Mesenteric fat pad (tissue), 1 donor: Measurements from ENCODE around the gene ACADS. TPM values are rescaled to one million over a fixed set of nuclear protein-coding genes. Genes with fewer than 3 reads are reported as not detected.
"Not testable (repeated sequence)": the region's sequence is repeated elsewhere in the genome, so short reads cannot be mapped to it uniquely, and the experiment has no call there.

Source experiments
- DNase-seq: peaks from one replicate; pipeline ENCODE4 v3.0.0-alpha.2; 2020; ENCODE audit warnings: low spot score
- total RNA-seq: library from RNA; stranded (reverse); fragmentation: NEBNext Ultra II Directional; extraction: Animal tissue kit (Norgen Biotek cat#: 25700); gene quantifications from one replicate; pipeline ENCODE4 v1.2.1, GENCODE V29; 2021
- donor health status: DM: yes; HTN: yes; CAD: no.

ACADS gene
- total RNA-seq, 1 donor from 2014 or later: 66.9 TPM

- no peak for DNase-seq
Observed at GRCh38 chr12:120725151-120725658, 421 bp upstream of the ACADS start.

GRCh38 chr12:120726510-120726793 lies 826 bp downstream of the ACADS start:
- DNase-seq: no peak

DNA sequence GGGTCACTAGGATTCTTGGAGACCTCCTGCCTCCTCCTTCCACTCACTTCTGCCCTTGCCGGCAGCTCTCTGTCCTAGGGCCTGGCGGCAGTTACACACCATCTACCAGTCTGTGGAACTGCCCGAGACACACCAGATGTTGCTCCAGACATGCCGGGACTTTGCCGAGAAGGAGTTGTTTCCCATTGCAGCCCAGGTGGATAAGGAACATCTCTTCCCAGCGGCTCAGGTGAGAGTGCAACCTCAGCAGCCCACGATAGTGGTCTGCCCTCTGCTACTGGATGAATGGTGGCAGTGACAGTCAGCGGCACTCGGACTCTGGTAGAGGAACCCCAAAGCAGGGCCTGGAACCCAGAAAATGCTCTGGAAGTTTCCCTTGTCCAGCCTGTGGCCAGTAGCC lies 1.3 kb downstream of the ACADS start:
- no peak for DNase-seq

- DNase-seq: not testable (repeated sequence)
Observed at GRCh38 chr12:120732198-120732597, 6.6 kb downstream of the ACADS start.

DNA sequence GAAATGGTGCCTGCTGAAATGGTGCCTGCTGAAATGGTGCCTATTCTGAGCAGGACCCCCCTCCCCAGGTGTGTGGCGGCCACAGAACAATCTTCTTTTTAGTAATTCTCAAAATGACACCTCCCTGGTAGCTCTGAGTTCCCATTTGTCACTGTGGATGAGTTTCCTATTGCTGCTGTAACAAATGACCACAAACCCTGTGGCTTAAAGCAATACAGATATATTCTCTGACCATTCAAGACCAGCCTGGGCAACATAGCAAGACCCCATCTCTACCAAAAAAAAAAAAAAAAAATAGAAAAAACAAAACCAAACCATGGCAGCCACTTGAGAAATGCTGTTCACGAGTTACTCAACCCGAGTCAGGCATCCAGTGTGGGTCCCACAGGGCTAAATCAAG lies 7.9 kb downstream of the ACADS start:
- no peak for DNase-seq

- DNase-seq: no peak
Observed at GRCh38 chr12:120734210-120734609, 8.6 kb downstream of the ACADS start.

DNA sequence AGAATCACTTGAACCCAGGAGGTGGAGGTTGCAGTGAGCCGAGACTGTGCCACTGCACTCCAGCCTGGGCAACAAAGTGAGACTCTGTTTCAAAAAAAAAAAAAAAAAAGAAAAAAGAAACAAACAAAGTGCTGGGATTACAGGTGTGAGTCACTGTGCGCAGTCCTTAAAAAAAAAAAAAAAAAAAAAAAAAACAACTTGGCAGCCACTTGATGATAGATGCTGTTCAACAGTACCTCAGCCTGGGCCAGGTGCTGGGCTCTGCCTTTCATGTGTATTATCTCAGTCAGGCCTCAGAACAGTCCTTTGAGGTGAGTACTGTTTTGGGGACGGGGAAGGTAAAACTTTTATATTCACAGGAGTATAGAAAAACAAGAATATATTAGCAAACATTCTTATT lies 9.6 kb downstream of the ACADS start:
- no peak for DNase-seq

DNA sequence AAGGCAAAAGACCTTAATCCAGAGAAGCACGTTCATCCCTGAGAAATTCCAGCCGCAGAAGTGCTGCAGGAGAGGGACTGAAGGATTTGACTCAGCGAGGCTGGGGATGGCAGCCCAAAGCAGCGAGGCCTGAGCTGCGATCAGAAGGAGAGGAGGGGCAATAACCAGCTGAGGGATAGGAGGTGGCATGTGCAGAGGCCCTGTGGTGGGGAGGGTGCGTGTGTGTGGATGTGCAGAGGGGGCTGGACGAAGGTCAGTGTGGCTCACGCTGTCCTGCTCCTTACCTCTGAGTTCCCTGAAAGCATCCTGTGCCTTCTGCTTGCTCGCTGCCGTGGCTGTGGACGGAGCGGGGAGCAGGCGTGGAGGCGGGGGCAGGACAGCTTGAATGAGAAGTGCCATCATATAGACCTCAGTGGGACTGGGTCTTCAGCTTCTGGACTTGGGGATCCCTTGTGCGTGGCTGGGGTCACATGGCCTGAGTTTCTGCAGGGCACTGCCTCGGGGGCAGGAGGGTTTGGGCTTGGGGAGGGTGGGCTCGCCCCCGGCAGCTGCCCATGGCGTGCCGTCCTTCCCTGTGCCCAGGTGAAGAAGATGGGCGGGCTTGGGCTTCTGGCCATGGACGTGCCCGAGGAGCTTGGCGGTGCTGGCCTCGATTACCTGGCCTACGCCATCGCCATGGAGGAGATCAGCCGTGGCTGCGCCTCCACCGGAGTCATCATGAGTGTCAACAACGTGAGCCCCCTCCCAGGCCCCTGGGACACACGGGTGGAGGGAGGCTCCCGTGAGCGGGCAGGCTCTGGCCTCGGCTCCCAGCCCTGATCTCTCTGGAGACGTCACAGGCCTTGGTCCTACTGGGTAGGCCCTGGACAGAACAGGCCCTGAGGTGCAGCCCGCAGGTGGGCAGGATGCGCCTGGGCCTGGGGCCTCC lies 11.0 kb downstream of the ACADS start:
- no peak for DNase-seq

- DNase-seq: no peak
Observed at GRCh38 chr12:120737557-120738251, 12.1 kb downstream of the ACADS start.

DNA sequence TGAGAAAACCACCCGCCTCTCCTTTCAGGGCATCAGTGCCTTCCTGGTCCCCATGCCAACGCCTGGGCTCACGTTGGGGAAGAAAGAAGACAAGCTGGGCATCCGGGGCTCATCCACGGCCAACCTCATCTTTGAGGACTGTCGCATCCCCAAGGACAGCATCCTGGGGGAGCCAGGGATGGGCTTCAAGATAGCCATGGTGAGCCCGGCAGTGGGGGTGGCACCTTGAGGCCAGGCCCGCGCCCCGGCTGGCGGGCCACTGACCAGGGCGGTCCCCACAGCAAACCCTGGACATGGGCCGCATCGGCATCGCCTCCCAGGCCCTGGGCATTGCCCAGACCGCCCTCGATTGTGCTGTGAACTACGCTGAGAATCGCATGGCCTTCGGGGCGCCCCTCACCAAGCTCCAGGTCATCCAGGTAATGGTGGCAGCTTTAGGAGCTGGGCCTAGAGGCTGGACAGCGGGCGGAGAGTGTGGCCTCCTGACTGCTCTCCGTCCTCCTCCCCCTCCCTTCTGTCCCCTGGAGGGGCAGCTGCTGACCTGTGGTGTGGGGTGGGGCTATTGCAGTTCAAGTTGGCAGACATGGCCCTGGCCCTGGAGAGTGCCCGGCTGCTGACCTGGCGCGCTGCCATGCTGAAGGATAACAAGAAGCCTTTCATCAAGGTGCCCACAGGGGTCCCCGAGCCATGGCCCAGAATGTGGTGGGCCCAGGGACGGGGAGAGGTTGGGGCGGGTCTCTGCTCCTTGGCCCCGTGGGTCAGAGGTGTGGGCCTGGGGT lies 12.8 kb downstream of the ACADS start:
- no peak for DNase-seq

GRCh38 chr12:120739031-120739762 lies 13.6 kb downstream of the ACADS start:
- DNase-seq: no peak

- DNase-seq: no peak
Observed at GRCh38 chr12:120739821-120740613, 14.4 kb downstream of the ACADS start.

- no peak for DNase-seq
Observed at GRCh38 chr12:120740871-120741270, 15.2 kb downstream of the ACADS start.

DNA sequence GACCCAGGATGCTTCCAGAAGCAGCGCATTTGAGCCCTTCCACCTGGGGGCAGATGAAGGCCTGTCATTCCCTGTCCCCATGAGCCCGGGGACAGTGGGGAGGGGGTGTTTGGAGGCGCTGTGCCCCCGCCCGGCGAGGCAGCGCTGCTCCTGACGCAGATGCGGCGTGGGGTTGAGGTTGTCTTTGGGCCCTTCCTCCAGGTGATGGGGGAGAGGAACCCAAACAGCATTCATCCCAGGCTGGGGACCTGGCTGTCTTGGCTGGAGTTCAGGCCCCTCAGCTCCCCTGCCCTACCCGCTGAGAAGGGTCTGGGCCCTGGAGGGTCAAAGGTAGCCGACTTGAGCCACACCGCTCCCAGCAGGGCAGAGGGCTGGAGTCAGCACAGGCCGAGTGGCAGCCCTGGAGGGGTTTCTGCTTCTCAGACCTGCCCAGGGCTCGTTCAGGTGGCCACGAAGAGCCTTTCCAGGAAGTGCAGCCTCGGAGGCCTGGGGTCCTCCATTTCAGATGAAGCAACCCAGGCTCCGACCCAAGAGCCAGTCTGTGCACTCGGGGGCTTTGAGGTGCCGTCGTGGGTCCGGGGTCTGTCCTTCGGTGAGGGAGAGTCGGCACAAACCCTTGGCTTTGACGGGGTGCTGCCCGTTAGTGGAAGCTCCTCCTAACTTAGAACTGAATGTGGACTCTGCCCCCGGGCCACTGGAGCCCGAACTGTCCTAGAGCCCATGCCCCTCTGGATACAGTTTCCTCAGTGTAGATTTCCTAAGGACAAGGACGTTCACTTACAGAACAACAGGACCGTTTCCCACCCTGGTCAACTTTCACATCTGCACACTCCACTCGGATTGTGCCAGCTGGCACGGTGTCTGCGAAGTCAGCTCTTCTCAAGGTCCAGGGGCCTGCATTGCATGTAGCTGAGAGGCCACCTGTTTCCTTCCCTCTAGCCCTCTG lies 16.1 kb downstream of the ACADS start:
- DNase-seq: no peak

DNA sequence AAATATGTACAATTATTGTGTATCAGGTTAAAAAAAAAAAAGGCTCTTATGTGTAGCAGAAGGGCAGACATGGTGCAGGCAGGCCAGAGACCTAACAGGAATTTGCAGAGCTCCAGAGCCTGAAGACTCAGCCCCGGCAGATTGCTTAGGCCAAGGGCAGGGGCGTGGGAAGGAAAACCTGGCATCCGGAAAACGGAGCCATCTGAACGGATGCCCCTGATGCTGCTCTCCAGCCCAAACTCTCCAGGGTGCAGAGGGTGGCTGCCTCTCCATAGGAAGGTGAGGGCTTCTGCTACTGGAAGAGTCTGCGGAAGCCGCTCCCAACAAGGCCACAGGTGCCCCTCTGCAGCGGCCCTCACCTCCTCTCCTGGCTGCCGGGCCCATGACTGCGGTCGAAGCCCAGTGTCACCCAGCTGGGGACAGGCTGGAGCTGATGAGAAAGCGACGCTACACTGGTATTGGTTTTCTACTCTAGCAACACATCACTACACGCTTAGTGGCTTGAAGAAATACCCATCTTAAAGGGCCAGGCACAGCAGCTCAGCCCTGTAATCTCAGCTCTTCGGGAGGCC lies 19.4 kb downstream of the ACADS start:
- DNase-seq: no peak

DNA sequence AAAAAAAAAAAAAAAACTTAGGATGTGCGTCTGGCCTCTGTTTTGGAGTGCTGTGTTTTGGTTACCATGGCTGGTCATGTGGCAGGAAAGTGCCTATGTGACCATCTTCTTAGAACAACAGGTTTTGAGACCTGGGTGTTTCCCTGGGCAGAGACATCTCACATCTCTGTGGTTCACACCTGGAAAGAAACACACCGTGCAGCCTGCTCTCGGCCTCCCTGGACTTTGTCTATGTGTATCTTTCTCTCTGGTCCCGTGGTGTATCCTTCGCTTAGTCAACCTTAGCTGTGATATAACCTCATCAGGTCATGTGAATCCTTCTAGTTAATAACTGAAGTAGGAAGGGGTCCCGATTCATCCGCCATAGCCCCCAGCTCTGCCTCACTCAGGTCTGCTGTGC lies 22.6 kb downstream of the ACADS start:
- DNase-seq: no peak

DNA sequence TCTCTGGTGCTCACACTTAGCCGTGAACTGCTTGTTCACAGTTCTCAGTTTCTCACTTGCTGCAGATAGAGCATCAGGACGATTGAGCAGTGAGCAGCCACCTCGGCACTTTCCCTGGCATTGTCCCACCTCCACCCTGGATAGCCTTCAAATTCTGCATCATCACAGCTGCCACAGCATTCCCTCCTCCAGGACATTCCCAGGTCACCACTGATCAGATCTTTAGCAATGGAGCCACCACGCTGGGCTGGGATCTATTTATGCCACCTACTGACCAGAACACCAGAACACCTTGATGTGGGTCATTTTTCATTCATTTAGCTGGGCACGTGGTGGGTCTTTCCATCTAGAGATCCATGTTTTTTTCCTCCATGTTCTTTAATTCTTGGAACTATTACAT lies 23.6 kb downstream of the ACADS start:
- DNase-seq: no peak

DNA sequence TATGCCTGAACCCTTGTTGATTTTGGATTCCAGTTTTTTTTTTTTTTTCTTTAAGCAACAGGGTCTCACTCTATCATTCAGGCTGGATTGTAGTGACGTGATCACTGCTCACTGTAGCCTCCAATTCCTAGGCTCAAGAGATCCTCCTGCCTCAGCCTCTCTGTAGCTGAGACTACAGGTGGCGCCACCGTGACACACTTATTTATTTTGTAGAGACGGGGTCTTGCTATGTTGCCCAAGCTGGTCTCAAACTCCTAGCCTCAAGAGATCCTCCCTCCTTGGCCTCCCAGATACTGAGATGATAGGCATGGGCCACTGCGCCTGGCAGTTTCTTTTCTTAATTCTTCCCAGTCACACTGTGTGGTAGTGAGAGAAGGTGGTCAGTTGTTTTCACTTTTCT lies 25.2 kb downstream of the ACADS start:
- no peak for DNase-seq

DNA sequence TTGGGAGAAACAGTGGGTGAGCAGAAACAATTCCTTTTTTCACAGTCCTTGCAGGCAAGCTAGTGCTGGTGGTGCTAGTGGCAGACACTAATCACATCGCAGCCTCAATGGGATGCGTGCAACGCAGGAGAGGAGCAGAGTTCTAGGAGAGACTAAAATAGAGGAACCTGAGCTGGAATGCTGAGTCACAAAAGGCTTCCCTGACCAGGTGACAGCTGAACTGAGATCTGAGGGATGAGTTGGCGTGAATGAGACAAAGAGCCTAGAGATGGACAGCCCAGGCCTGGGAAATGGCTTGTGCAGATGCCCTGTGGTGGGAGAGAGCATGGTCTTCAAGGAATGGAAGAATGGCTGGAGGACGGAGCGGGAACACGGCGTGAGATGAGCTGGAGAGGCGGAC lies 25.8 kb downstream of the ACADS start:
- no peak for DNase-seq
